Astrocyte of the spinal cord (primary cell): ENCODE data around the gene TNNI2.

ENCODE experiments used
- DNase-seq: peaks from one replicate; pipeline ENCODE4 v3.0.0; 2011; ENCODE audit warnings: low read depth, low spot score
- H3K4me3 ChIP-seq: 2 replicates; pipeline ENCODE4 v1.5.1; 2011; ENCODE audit warnings: low read depth, mild to moderate bottlenecking, low read length, moderate library complexity
- in situ Hi-C: cut with HindIII; loops from 2 replicates; pipeline ENCODE4 v1.10.0; 2017; ENCODE audit warnings: low sequenced_read_pairs
- TF ChIP-seq, protein P1 (sequence below): IDR thresholded peaks from 2 replicates; pipeline ENCODE4 v1.5.1; 2012; ENCODE audit warnings: low read depth, mild to moderate bottlenecking, low read length, inconsistent platforms

Gene TNNI2

DNA sequence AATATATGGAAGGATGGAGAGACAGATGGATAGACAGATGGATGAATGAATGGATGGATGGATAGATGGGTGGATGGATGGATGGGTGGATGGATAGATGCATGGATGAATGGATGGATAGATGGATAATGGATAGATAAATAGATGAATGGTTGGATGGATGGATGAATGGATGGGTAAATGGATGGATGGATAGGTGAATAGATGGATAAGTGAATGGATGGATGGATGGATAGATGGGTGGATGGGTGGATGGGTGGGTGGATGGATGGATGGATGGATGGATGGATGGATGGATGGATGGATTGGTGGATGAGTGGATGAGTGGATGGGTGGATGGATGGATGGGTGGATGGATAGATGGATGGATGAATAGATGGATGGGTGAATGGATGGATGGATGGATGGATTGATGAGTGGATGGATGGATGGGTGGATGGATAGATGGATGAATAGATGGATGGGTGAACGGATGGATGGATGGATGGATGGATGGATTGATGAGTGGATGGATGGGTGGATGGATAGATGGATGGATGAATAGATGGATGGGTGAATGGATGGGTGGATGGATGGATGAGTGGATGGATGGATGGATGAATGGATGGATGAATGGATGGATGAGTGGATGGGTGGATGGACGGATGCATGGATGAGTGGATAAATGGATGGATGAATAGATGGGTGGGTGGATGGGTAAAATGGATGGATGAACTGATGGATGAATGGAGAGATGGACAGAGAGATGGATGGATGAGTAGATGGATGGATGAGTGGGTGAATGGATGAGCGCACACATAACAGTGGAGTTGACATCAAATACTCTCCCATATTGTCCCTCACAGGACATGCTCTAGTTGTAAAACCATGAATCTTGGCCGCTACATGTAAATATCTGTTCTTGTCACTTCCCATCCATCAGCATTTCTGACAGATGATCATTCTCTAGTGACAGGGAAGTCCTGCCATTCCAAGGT lies 22.9 kb downstream of the TNNI2 start:
- no peak overlapping the region for H3K4me3 ChIP-seq
- in situ Hi-C loops: no loop called here
- TF ChIP-seq, protein P1, sequence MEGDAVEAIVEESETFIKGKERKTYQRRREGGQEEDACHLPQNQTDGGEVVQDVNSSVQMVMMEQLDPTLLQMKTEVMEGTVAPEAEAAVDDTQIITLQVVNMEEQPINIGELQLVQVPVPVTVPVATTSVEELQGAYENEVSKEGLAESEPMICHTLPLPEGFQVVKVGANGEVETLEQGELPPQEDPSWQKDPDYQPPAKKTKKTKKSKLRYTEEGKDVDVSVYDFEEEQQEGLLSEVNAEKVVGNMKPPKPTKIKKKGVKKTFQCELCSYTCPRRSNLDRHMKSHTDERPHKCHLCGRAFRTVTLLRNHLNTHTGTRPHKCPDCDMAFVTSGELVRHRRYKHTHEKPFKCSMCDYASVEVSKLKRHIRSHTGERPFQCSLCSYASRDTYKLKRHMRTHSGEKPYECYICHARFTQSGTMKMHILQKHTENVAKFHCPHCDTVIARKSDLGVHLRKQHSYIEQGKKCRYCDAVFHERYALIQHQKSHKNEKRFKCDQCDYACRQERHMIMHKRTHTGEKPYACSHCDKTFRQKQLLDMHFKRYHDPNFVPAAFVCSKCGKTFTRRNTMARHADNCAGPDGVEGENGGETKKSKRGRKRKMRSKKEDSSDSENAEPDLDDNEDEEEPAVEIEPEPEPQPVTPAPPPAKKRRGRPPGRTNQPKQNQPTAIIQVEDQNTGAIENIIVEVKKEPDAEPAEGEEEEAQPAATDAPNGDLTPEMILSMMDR: no peak
- no peak for DNase-seq

DNA sequence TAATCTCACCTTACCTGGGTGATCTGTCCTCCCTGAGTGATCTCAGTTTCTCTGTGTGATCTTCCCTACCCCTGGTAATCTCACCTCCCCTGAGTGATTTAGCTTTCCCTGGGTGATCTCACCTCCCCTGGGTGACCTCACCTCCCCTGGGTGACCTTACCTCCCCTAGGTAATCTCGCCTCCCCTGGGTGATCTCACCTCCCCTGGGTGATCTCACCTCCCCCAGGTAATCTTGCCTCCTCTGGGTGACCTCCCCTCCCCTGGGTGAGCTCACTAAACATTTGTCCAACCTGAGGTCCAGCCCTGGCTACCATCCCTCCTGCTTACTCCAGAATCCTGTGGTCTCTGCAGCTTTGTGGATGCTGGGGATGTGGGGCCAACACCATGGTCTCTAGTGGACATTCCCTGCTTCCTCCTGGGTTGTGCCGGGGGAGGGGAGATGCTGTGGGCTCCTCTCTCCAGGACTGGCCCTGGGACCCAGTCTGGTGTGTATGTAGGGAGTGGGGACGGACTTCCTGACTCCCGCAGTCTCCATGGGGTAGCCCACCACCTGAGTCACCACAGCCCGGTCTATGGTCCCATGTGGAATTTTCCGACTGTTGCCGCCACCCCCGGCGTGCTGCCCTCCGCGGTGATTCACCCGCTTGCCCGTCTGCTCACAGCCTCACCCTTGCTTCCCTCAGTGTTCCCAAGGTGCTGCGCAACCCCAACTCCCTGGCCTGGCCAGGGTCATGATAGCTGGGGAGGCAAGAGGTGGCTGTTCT lies 24.0 kb downstream of the TNNI2 start:
- DNase-seq: peak; percentile 68
- in situ Hi-C loops: no loop called here
- TF ChIP-seq, protein P1: no peak
- no peak overlapping the region for H3K4me3 ChIP-seq

DNA sequence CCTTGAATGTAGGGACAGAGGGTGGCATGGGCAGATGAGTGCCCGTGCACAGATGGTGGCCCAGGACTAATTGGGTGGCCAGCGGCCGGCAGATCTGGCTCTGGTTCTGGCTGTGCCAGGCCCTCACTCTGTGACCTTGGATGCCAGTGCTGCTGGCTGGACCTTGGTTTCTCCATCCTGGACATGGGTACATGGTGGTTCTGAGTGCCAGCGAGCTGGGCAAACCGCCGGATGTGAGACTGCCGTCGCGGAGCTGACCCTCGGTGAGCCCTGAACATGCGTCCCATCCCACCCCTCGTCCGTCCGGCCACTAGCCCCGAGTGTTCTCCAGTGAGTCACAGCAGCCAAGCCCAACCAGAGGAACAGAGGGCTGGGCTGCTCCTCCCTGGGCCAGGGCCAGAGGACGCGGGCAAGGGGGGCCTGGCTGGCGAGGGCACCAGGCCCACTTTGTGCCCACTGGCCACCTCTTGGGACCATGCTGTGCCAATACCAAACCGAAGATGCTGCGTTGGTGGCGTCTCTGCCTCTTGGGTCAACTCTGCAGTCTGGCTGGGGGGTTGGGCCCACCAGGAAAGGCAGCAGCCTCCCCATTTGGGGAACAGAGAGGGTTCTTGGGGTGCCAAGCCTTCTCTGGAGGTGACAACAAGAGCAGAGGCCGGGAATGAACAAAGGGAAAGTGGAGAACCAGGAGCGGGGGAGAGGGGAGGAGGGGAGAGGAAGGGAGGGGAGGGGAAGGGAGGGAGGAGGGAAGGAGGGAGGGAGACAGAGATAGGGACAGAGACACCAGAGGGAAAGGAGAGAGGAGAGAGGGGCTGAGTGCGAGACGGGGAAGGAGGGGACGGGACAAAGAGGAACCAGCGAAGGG lies 24.8 kb downstream of the TNNI2 start:
- no peak overlapping the region for H3K4me3 ChIP-seq
- peak; percentile 92 for DNase-seq
- TF ChIP-seq, protein P1: no peak
- in situ Hi-C loops: no loop called here

DNA sequence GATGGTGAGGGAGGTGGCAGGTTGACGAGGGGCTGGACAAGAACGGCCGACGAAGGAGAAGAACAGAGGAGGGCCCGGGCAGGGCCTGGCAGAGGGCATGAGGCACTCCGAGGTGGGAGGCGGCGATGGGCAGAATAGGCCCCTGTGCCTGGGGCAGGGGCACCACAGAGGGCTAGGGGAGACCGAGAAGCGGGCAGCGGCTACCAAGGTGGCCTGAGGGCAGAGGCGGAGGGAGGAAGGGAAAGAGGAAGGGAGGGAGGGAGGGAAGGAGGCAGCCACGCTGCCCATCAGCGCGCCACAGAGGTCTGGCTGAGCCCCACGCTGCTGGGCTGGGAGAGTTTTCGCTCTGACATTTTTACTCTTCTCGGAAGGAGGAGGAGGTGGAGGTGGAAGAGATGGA lies 25.4 kb downstream of the TNNI2 start:
- DNase-seq: no peak
- no peak overlapping the region for H3K4me3 ChIP-seq
- TF ChIP-seq, protein P1: no peak
- in situ Hi-C loops: no loop called here

DNA sequence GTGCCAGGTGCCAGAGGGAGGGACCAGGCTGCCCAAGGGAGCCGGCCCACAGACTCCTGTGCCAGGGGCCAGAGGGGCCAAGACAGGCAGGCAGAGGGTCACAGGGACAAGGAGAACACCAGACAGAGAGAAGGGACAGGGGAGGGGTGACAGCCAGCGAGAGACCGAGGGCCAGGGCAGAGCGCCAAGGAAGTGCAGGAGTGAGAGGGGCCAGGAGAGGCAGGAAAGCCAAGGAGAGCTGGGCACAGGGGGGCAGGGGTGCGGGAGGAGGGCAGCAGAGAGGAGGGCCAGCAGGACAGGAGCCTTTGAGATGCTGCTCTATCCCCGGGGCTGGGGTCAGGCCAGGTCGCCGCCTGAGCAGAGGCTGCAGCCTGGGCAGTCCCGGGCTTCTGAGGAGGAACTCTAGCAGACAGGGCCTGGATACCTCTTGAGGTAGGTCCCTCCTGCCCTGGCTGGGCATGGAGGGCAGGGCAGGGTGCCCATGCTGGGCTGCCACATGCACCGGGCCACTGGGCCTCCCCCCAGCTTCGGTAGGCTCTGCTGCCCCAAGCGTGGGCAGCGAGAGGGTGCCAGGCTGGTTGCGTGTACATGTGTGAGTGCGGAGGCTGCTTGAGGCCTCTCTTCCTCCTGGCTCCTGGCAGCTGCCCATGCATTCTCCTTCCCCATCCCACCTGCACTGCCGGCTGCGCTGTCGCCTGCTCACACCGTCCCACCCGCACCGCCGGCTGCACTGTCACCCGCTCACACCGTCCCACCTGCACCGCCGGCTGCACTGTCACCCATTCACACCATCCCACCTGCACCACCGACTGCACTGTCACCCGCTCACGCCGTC lies 26.3 kb downstream of the TNNI2 start:
- DNase-seq: no peak
- TF ChIP-seq, protein P1: no peak
- H3K4me3 ChIP-seq: no peak overlapping the region
- in situ Hi-C loops: no loop called here
